ENCODE results near the gene GNAS-AS1.
"Not testable (repeated sequence)": the region's sequence is repeated elsewhere in the genome, so short reads cannot be mapped to it uniquely, and the experiment has no call there.

The GNAS-AS1 gene

GRCh38 chr20:58826271-58826670 is 24.4 kb downstream of the GNAS-AS1 start:
- TF ChIP-seq TAF1 (IDR thresholded peaks at IDR 0.05; ENCODE audit: borderline replicate concordance, low read depth, low read length) = no peak
- TF ChIP-seq POLR2A (IDR thresholded peaks at IDR 0.05; ENCODE audit: low read depth, low read length) = no peak
- TF ChIP-seq POLR2AphosphoS5 (IDR thresholded peaks at IDR 0.05; ENCODE audit: low read depth, low read length) = no peak
- DNase-seq (ENCODE audit: insufficient read length) = no peak
- no peak for FAIRE-seq

- no peak for TF ChIP-seq TAF1 (IDR thresholded peaks at IDR 0.05; ENCODE audit: borderline replicate concordance, low read depth, low read length)
- no peak for TF ChIP-seq POLR2A (IDR thresholded peaks at IDR 0.05; ENCODE audit: low read depth, low read length)
- no peak for TF ChIP-seq POLR2AphosphoS5 (IDR thresholded peaks at IDR 0.05; ENCODE audit: low read depth, low read length)
- FAIRE-seq = no peak
- DNase-seq (ENCODE audit: insufficient read length) = no peak
These were observed 25.3 kb downstream of the GNAS-AS1 start for GRCh38 chr20:58825450-58825849.

- no peak for DNase-seq (ENCODE audit: insufficient read length)
These were observed 25.9 kb downstream of the GNAS-AS1 start for GRCh38 chr20:58824843-58825242.

GRCh38 chr20:58822748-58823730 is 27.7 kb downstream of the GNAS-AS1 start:
- FAIRE-seq (no peak), DNase-seq (ENCODE audit: insufficient read length) (no peak)
- TF ChIP-seq POLR2AphosphoS5 (IDR thresholded peaks at IDR 0.05; ENCODE audit: low read depth, low read length) (no peak), POLR2A (IDR thresholded peaks at IDR 0.05; ENCODE audit: low read depth, low read length) (no peak), TAF1 (IDR thresholded peaks at IDR 0.05; ENCODE audit: borderline replicate concordance, low read depth, low read length) (no peak)

More at GRCh38 chr20:58824843-58825242, 25.9 kb downstream of the GNAS-AS1 start:
- TF ChIP-seq POLR2AphosphoS5 (IDR thresholded peaks at IDR 0.05; ENCODE audit: low read depth, low read length) (no peak), POLR2A (IDR thresholded peaks at IDR 0.05; ENCODE audit: low read depth, low read length) (no peak), TAF1 (IDR thresholded peaks at IDR 0.05; ENCODE audit: borderline replicate concordance, low read depth, low read length) (no peak)
- no peak for FAIRE-seq

GRCh38 chr20:58822149-58822548 is 28.6 kb downstream of the GNAS-AS1 start:
- DNase-seq (ENCODE audit: insufficient read length) = no peak
- TF ChIP-seq POLR2A (IDR thresholded peaks at IDR 0.05; ENCODE audit: low read depth, low read length) = no peak
- TF ChIP-seq POLR2AphosphoS5 (IDR thresholded peaks at IDR 0.05; ENCODE audit: low read depth, low read length) = no peak
- TF ChIP-seq TAF1 (IDR thresholded peaks at IDR 0.05; ENCODE audit: borderline replicate concordance, low read depth, low read length) = no peak
- no peak for FAIRE-seq

GRCh38 chr20:58820515-58820914 is 30.2 kb downstream of the GNAS-AS1 start:
- FAIRE-seq = not testable (repeated sequence)

GRCh38 chr20:58819921-58820320 is 30.8 kb downstream of the GNAS-AS1 start:
- TF ChIP-seq TAF1 (IDR thresholded peaks at IDR 0.05; ENCODE audit: borderline replicate concordance, low read depth, low read length) (no peak), POLR2AphosphoS5 (IDR thresholded peaks at IDR 0.05; ENCODE audit: low read depth, low read length) (no peak), POLR2A (IDR thresholded peaks at IDR 0.05; ENCODE audit: low read depth, low read length) (no peak)
- FAIRE-seq (no peak), DNase-seq (ENCODE audit: insufficient read length) (no peak)

More at GRCh38 chr20:58820515-58820914, 30.2 kb downstream of the GNAS-AS1 start:
- not testable (repeated sequence) for DNase-seq (ENCODE audit: insufficient read length)

GRCh38 chr20:58818586-58819285 is 32.0 kb downstream of the GNAS-AS1 start:
- no peak for DNase-seq (ENCODE audit: insufficient read length)
- no peak for TF ChIP-seq POLR2AphosphoS5 (IDR thresholded peaks at IDR 0.05; ENCODE audit: low read depth, low read length)
- TF ChIP-seq POLR2A (IDR thresholded peaks at IDR 0.05; ENCODE audit: low read depth, low read length) = no peak
- TF ChIP-seq TAF1 (IDR thresholded peaks at IDR 0.05; ENCODE audit: borderline replicate concordance, low read depth, low read length) = no peak
- FAIRE-seq = no peak

- FAIRE-seq = no peak
These were observed 33.0 kb downstream of the GNAS-AS1 start for GRCh38 chr20:58817748-58818147.

GRCh38 chr20:58816957-58817651 is 33.6 kb downstream of the GNAS-AS1 start:
- TF ChIP-seq POLR2A (IDR thresholded peaks at IDR 0.05; ENCODE audit: low read depth, low read length) = no peak
- TF ChIP-seq POLR2AphosphoS5 (IDR thresholded peaks at IDR 0.05; ENCODE audit: low read depth, low read length) = no peak
- TF ChIP-seq TAF1 (IDR thresholded peaks at IDR 0.05; ENCODE audit: borderline replicate concordance, low read depth, low read length) = no peak
- DNase-seq (ENCODE audit: insufficient read length) = no peak
- FAIRE-seq = no peak

More at GRCh38 chr20:58817748-58818147, 33.0 kb downstream of the GNAS-AS1 start:
- DNase-seq (ENCODE audit: insufficient read length) = no peak
- TF ChIP-seq POLR2A (IDR thresholded peaks at IDR 0.05; ENCODE audit: low read depth, low read length) (no peak), TAF1 (IDR thresholded peaks at IDR 0.05; ENCODE audit: borderline replicate concordance, low read depth, low read length) (no peak), POLR2AphosphoS5 (IDR thresholded peaks at IDR 0.05; ENCODE audit: low read depth, low read length) (no peak)

GRCh38 chr20:58816051-58816450 is 34.7 kb downstream of the GNAS-AS1 start:
- DNase-seq (ENCODE audit: insufficient read length) (no peak), FAIRE-seq (no peak)
- TF ChIP-seq POLR2A (IDR thresholded peaks at IDR 0.05; ENCODE audit: low read depth, low read length) = no peak
- TF ChIP-seq POLR2AphosphoS5 (IDR thresholded peaks at IDR 0.05; ENCODE audit: low read depth, low read length) = no peak
- no peak for TF ChIP-seq TAF1 (IDR thresholded peaks at IDR 0.05; ENCODE audit: borderline replicate concordance, low read depth, low read length)

All from GM12892 (cell line).